IMR-90 (cell line): ENCODE data around the gene BGN. TPM values are rescaled to one million over a fixed set of nuclear protein-coding genes. Genes with fewer than 3 reads are reported as not detected.

ENCODE experiments used
- ATAC-seq: fragments of 200-7000 bp; cut with Tn5 transposase; 2 replicates; pipeline ENCODE4 v1.9.1; 2020; ENCODE audit warnings: low read depth, mild to moderate bottlenecking, moderate library complexity
- Bru-seq: library from RNA; stranded (reverse); fragments of 400-500 nt; gene quantifications from one replicate; lab custom pipeline; 2021; lab: Mats Ljungman, UMichigan
- BruChase-seq, 2 experiments: library from RNA; stranded (reverse); fragments of 400-500 nt; gene quantifications; one replicate each; lab custom pipeline; 2021; lab: Mats Ljungman, UMichigan
- BruUV-seq: library from RNA; stranded (reverse); fragments of 400-500 nt; replicated peaks from 2 replicates; lab custom pipeline; 2021; lab: Mats Ljungman, UMichigan
- CTCF ChIA-PET: fragments of 300-600 bp; formaldehyde crosslinking; extraction: SDS; loops from one replicate; lab custom pipeline; 2021; ENCODE audit warnings: antibody characterized with exemption; lab: Yijun Ruan, JAX
- POLR2A ChIA-PET: fragments of 300-600 bp; sonication (Branson Sonifier 250); formaldehyde crosslinking; loops from one replicate; lab custom pipeline; 2022; ENCODE audit warnings: antibody characterized with exemption; ENCODE audit not compliant: unreplicated experiment; lab: Charles Lee
- DNase-seq: peaks from one replicate; pipeline ENCODE4 v3.0.0; 2013
- H2AFZ ChIP-seq: replicated peaks from 2 replicates; pipeline ENCODE3; 2013; ENCODE audit warnings: low read length, mild to moderate bottlenecking; ENCODE audit not compliant: poor library complexity
- H2AK5ac ChIP-seq: 2 replicates; pipeline ENCODE4 v1.6.1; 2013; ENCODE audit warnings: low read depth, low read length, inconsistent platforms
- H2AK9ac ChIP-seq: replicated peaks from 2 replicates; pipeline ENCODE3; 2013; ENCODE audit warnings: mild to moderate bottlenecking, low read depth, low read length, moderate library complexity; ENCODE audit not compliant: poor library complexity
- H2BK120ac ChIP-seq: 2 replicates; pipeline ENCODE4 v1.6.1; 2013; ENCODE audit warnings: low read depth, low read length, inconsistent platforms
- H2BK15ac ChIP-seq: 3 replicates; pipeline ENCODE4 v1.6.1; 2013; ENCODE audit warnings: low read depth, low read length, inconsistent platforms
- H2BK20ac ChIP-seq: 2 replicates; pipeline ENCODE4 v1.6.1; 2013; ENCODE audit warnings: low read depth, mild to moderate bottlenecking, inconsistent platforms, low read length, moderate library complexity
- H2BK5ac ChIP-seq: 2 replicates; pipeline ENCODE4 v1.6.1; 2013; ENCODE audit warnings: mild to moderate bottlenecking, low read depth, low read length, inconsistent platforms; ENCODE audit not compliant: poor library complexity, severe bottlenecking
- H3K14ac ChIP-seq: replicated peaks from 2 replicates; pipeline ENCODE4 v1.6.1; 2013; ENCODE audit warnings: low read depth, low read length, inconsistent platforms
- H3K18ac ChIP-seq: 2 replicates; pipeline ENCODE4 v1.6.1; 2013; ENCODE audit warnings: low read depth, low read length, control low read depth
- H3K23ac ChIP-seq: 2 replicates; pipeline ENCODE4 v1.6.1; 2013; ENCODE audit warnings: low read depth, low read length, inconsistent platforms
- H3K27ac ChIP-seq: 2 replicates; pipeline ENCODE4 v1.5.1; 2013; ENCODE audit warnings: mild to moderate bottlenecking, control low read depth, low read length; ENCODE audit not compliant: insufficient read depth
- H3K27me3 ChIP-seq: 2 replicates; pipeline ENCODE4 v1.6.1; 2013; ENCODE audit warnings: low read length; ENCODE audit not compliant: control insufficient read depth, insufficient read depth
- H3K36me3 ChIP-seq: 2 replicates; pipeline ENCODE4 v1.6.1; 2013; ENCODE audit warnings: low read length, mixed read lengths; ENCODE audit not compliant: control insufficient read depth, insufficient read depth
- H3K4ac ChIP-seq: 2 replicates; pipeline ENCODE4 v1.6.1; 2013; ENCODE audit warnings: low read depth, low read length, inconsistent platforms
- H3K4me1 ChIP-seq: 2 replicates; pipeline ENCODE4 v1.6.1; 2013; ENCODE audit warnings: low read length, mixed read lengths; ENCODE audit not compliant: control insufficient read depth, insufficient read depth
- H3K4me2 ChIP-seq: 2 replicates; pipeline ENCODE4 v1.6.1; 2013; ENCODE audit warnings: low read depth, mild to moderate bottlenecking, control low read depth, low read length, moderate library complexity
- H3K4me3 ChIP-seq: 2 replicates; pipeline ENCODE4 v1.5.1; 2013; ENCODE audit warnings: low read depth, mild to moderate bottlenecking, control low read depth, low read length, moderate library complexity; ENCODE audit not compliant: insufficient read depth
- H3K56ac ChIP-seq: 2 replicates; pipeline ENCODE4 v1.6.1; 2013; ENCODE audit warnings: low read length, inconsistent platforms; ENCODE audit not compliant: insufficient read depth; ENCODE audit errors: extremely low read depth
- H3K79me1 ChIP-seq, 2 experiments: 2 replicates each; pipeline ENCODE4 v1.6.1; 2013; ENCODE audit warnings: low read length in 2 of 2, inconsistent platforms in 1 of 2, low read depth in 1 of 2
- H3K9ac ChIP-seq: 2 replicates; pipeline ENCODE4 v1.6.1; 2013; ENCODE audit warnings: low read depth, low read length, control low read depth
- H3K9me1 ChIP-seq: 2 replicates; pipeline ENCODE4 v1.6.1; 2013; ENCODE audit warnings: low read length, inconsistent platforms; ENCODE audit not compliant: insufficient read depth
- H3K9me3 ChIP-seq: 2 replicates; pipeline ENCODE4 v1.6.1; 2013; ENCODE audit warnings: low read length; ENCODE audit not compliant: control insufficient read depth, insufficient read depth
- H4K20me1 ChIP-seq: 2 replicates; pipeline ENCODE4 v1.6.1; 2013; ENCODE audit warnings: low read length, inconsistent platforms; ENCODE audit not compliant: insufficient read depth
- H4K5ac ChIP-seq: 2 replicates; pipeline ENCODE4 v1.6.1; 2013; ENCODE audit warnings: mild to moderate bottlenecking, low read depth, low read length, control low read depth
- H4K8ac ChIP-seq, 2 experiments: 2 replicates each; pipeline ENCODE4 v1.6.1; 2013; ENCODE audit warnings: low read depth in 2 of 2, low read length in 2 of 2, control low read depth in 1 of 2, inconsistent platforms in 1 of 2
- H4K91ac ChIP-seq: 2 replicates; pipeline ENCODE4 v1.6.1; 2013; ENCODE audit warnings: low read depth, low read length, inconsistent platforms; ENCODE audit not compliant: insufficient read depth
- CHD1 ChIP-seq: IDR thresholded peaks from 2 replicates; pipeline ENCODE4 v1.6.1; 2012; ENCODE audit warnings: low read depth, low read length, improper control_type of control experiment
- CTCF ChIP-seq: conservative IDR thresholded peaks from 2 replicates; pipeline ENCODE4 v1.5.1; 2012; ENCODE audit warnings: mild to moderate bottlenecking, low read depth, low read length, improper control_type of control experiment
- MAZ ChIP-seq: IDR thresholded peaks from 2 replicates; pipeline ENCODE4 v1.6.1; 2012; ENCODE audit warnings: low read depth, mild to moderate bottlenecking, low read length, improper control_type of control experiment, moderate library complexity, borderline replicate concordance
- POLR2A ChIP-seq: IDR thresholded peaks from 2 replicates; pipeline ENCODE4 v1.6.1; 2012; ENCODE audit warnings: mild to moderate bottlenecking, low read depth, low read length
- RAD21 ChIP-seq: IDR thresholded peaks from 2 replicates; pipeline ENCODE4 v1.6.1; 2012; ENCODE audit warnings: low read length, improper control_type of control experiment
- SMC3 ChIP-seq: fragments of 150-350 bp; IDR thresholded peaks from 2 replicates; pipeline ENCODE4 v1.6.1; 2016; ENCODE audit warnings: low read depth, mild to moderate bottlenecking, antibody characterized with exemption, low read length, moderate library complexity
- USF2 ChIP-seq: fragments of 150-350 bp; IDR thresholded peaks from 2 replicates; pipeline ENCODE4 v1.6.1; 2017; ENCODE audit warnings: mild to moderate bottlenecking, antibody characterized with exemption, low read length, low read depth
- whole genome bisulfite sequencing, 2 experiments: methylation state at CpG; one replicate each; pipeline versions ENCODE4 v1.1.5 to v1.1.7; 2013; ENCODE audit warnings: missing lambda C conversion rate in 2 of 2; ENCODE audit not compliant: insufficient read length in 1 of 2; ENCODE audit errors: extremely low coverage in 2 of 2; 5-methylcytosine and 5-hydroxymethylcytosine counted together
- dilution Hi-C: fragments of 300-500 bp; cut with HindIII; formaldehyde crosslinking; loops from one replicate; pipeline ENCODE4 v1.14.3; 2018; ENCODE audit warnings: low sequenced_read_pairs; ENCODE audit not compliant: unreplicated experiment
- in situ Hi-C: fragments of 300-500 bp; cut with MboI; formaldehyde crosslinking; loops from 3 replicates; pipeline ENCODE4 v1.14.3; 2019; ENCODE audit warnings: low sequenced_read_pairs, inconsistent platforms, mixed read lengths
- intact Hi-C: fragments of 100-400 bp; cut with micrococcal nuclease; formaldehyde crosslinking; loops from 2 replicates; pipeline ENCODE4 v1.10.0; 2022
- long read RNA-seq: library from polyadenylated mRNA; unstranded; transcript quantifications from one replicate; pipeline ENCODE4 v2.0.0, GENCODE V29; 2021; ENCODE audit not compliant: unreplicated experiment
- polyA plus RNA-seq, 3 experiments: library from polyadenylated mRNA; depleted of rRNA; stranded (reverse); fragments of >200 nt; gene quantifications; 2 replicates each; pipeline ENCODE4 v1.2.3, GENCODE V29; 2012; ENCODE audit warnings: low replicate concordance in 1 of 3
- total RNA-seq: library from RNA; depleted of rRNA; stranded (reverse); fragments of >200 nt; gene quantifications from 2 replicates; pipeline ENCODE4 v1.2.3, GENCODE V29; 2012; rRNA removed

The BGN gene
- total RNA-seq (10.0 and 11.3 TPM in 2 replicates), polyA plus RNA-seq (2012; rRNA removed) (269 and 298 TPM in 2 replicates), Bru-seq, nascent RNA (percentile 64 among the genes with signal in this experiment), BruChase-seq, experiment 1, labeled RNA remaining after a 6-hour chase (percentile 77 among the genes with signal in this experiment), BruChase-seq, experiment 2, labeled RNA remaining after a 2-hour chase (percentile 69 among the genes with signal in this experiment)
- polyA plus RNA-seq (2012; cell fraction: cytosol; rRNA removed): 360 and 422 TPM in 2 replicates
- polyA plus RNA-seq (2012; cell fraction: nucleus; rRNA removed; ENCODE audit: low replicate concordance): 90.5 and 138 TPM in 2 replicates
- long read RNA-seq, transcript BGN-201 (8 exons, 2,402 nt): major isoform, 75 of 140 reads
- long read RNA-seq, partial matches to known transcripts: 20 of 140 reads
- long read RNA-seq, other reads (novel, unspliced or antisense): 45 of 140 reads

DNA sequence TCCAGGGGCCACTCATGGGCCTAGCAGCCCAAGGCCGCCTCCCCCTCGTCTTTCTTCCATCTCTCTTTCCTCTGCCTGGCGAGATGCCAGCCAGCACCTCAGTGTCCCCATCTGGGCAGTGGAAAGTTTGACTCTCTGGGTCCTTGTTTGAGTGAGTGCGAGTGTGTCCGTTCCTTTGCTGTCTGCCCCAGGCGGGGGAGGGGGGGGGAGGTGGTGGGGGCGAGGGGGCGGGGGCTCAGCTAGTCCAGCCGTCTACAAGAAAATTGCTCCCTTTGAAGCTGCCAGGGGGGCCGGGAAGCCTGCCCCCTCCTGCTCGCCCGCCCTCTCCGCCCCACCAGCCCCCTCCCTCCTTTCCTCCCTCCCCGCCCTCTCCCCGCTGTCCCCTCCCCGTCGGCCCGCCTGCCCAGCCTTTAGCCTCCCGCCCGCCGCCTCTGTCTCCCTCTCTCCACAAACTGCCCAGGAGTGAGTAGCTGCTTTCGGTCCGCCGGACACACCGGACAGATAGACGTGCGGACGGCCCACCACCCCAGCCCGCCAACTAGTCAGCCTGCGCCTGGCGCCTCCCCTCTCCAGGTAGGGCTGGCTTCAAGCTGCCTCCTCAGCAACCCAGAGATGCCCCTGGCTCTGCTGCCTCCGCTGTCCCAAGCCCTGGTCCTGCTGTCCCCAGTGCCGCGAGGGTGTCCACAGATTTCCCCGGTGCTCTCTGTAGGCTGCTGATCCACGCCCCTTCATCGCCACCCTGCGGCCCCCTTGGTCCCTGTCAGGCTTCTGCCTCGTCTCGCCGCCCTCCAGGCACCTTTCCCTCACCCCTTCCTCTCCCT lies at the start of gene BGN:
TSS of gene BGN (plus strand) at position 440 of the 821 bp plus-strand sequence. CDS start 9,652 bp downstream, outside the sequence.
- ATAC-seq (peak; percentile 67), DNase-seq (peak; percentile 44)
- no peaks in the 10 kb centered on the region for H4K20me1 ChIP-seq
- intact Hi-C loops (loop anchor here (1.0 to 5.0 kb wide), 2 partner anchors 23 to 537 kb away; no protein-coding TSS in a partner anchor), in situ Hi-C loops (no loop called here), dilution Hi-C loops (no loop called here)
- H4K91ac ChIP-seq: peak within 1 kb of the TSS; percentile 95
- peak within 1 kb of the TSS; percentile 94 for H2BK120ac ChIP-seq
- H3K27ac ChIP-seq: peak within 1 kb of the TSS; percentile 90
- H3K9ac ChIP-seq: peak within 1 kb of the TSS; percentile 93
- CTCF ChIA-PET: interaction anchor here (1.5 to 2.0 kb wide), 2 partner anchors 23 to 24 kb away, joined by 7 to 10 read pairs; partner anchors contain the start of gene HAUS7
- H3K36me3 ChIP-seq: no peaks in the 10 kb centered on the region
- no peaks in the 10 kb centered on the region for H3K9me1 ChIP-seq
- H3K79me1 ChIP-seq: peaks cover 0 to 8% of the 10 kb centered on the region in 2 experiments; a peak in 2 of 4 replicates
- H3K4me2 ChIP-seq: peak within 1 kb of the TSS; percentile 82
- H3K18ac ChIP-seq: peak within 1 kb of the TSS; percentile 72
- H3K23ac ChIP-seq: peak within 1 kb of the TSS; percentile 93
- peak within 1 kb of the TSS; percentile 83 for H3K14ac ChIP-seq
- H3K4ac ChIP-seq: peak within 1 kb of the TSS; percentile 98
- peak within 1 kb of the TSS; percentile 81 to 85 for H4K8ac ChIP-seq
- H2BK20ac ChIP-seq: peak within 1 kb of the TSS; percentile 90; the same call in 1 of the 2 replicates
- peak within 1 kb of the TSS; percentile 67 for H2BK5ac ChIP-seq
- H2BK15ac ChIP-seq: peak within 1 kb of the TSS; percentile 77; the same call in 1 of the 3 replicates
- H2AFZ ChIP-seq: peak within 1 kb of the TSS; percentile 92
- 35% methylated on average over 18 of the region's 41 CpGs; no CpG with 5 or more reads in 1 of the 2 experiments for WGBS, 2 experiments
- H3K9me3 ChIP-seq: no peaks in the 10 kb centered on the region; the same call in 1 of the 2 replicates
- peak within 1 kb of the TSS; percentile 70 for H3K4me3 ChIP-seq
- no peak for TF ChIP-seq CHD1
- TF ChIP-seq RAD21: peak; percentile 63
- TF ChIP-seq CTCF: peak; percentile 50
- no peak for TF ChIP-seq USF2
- peak; percentile 11; the same call in 1 of the 2 replicates for TF ChIP-seq MAZ
- peak; percentile 54 for TF ChIP-seq SMC3
- TF ChIP-seq POLR2A: 0 out of 2 replicates have a peak, but pooled peaks have one; percentile 47
- H3K27me3 ChIP-seq: no peaks in the 10 kb centered on the region
- peaks cover 20% of the 10 kb centered on the region for H3K4me1 ChIP-seq
- peak within 1 kb of the TSS; percentile 86 for H4K5ac ChIP-seq
- H2AK9ac ChIP-seq: peak within 1 kb of the TSS; percentile 99
- H2AK5ac ChIP-seq: peak within 1 kb of the TSS; percentile 98
- H3K56ac ChIP-seq: peak within 1 kb of the TSS; percentile 67
- BruUV-seq: no TSS peak
- POLR2A ChIA-PET: interaction anchor here (0.6 kb wide), 1 partner anchor 24 kb away, joined by 3 read pairs; the partner anchor contains the start of gene HAUS7
